Osteocyte (in vitro differentiated cells): ENCODE data around the gene NCKAP1. TPM values are rescaled to one million over a fixed set of nuclear protein-coding genes. Genes with fewer than 3 reads are reported as not detected.

Experiments used
- DNase-seq: peaks from one replicate; pipeline ENCODE4 v3.0.0; 2021; ENCODE audit warnings: mixed read lengths; ENCODE audit not compliant: unreplicated experiment; ENCODE audit errors: extremely low spot score
- H3K27ac Mint-ChIP-seq: one replicate; pipeline ENCODE4 v1.8.0; 2021; ENCODE audit warnings: mild to moderate bottlenecking, mixed read lengths; ENCODE audit not compliant: unreplicated experiment
- H3K27me3 Mint-ChIP-seq: one replicate; pipeline ENCODE4 v1.8.0; 2021; ENCODE audit warnings: mixed read lengths; ENCODE audit not compliant: unreplicated experiment
- H3K36me3 Mint-ChIP-seq: one replicate; pipeline ENCODE4 v1.8.0; 2021; ENCODE audit warnings: mixed read lengths; ENCODE audit not compliant: unreplicated experiment
- H3K4me1 Mint-ChIP-seq: one replicate; pipeline ENCODE4 v1.8.0; 2021; ENCODE audit warnings: mixed read lengths; ENCODE audit not compliant: unreplicated experiment
- H3K4me3 Mint-ChIP-seq: one replicate; pipeline ENCODE4 v1.8.0; 2021; ENCODE audit warnings: mild to moderate bottlenecking, moderate library complexity, mixed read lengths; ENCODE audit not compliant: unreplicated experiment
- H3K9me3 Mint-ChIP-seq: one replicate; pipeline ENCODE4 v1.8.0; 2021; ENCODE audit warnings: mixed read lengths; ENCODE audit not compliant: unreplicated experiment
- total RNA-seq: library from RNA; stranded (reverse); gene quantifications from 2 replicates; pipeline ENCODE4 v1.2.1, GENCODE V29; 2021
- TF ChIP-seq, protein P1 (sequence below): fragments of 200-600 bp; sonication (generic); IDR thresholded peaks from 2 replicates; pipeline ENCODE4 v1.5.0; 2021; ENCODE audit warnings: antibody characterized with exemption, mild to moderate bottlenecking, moderate library complexity

The NCKAP1 gene
- total RNA-seq, 1 donor from 2014 or later: 165 TPM

- DNase-seq: no peak
- Mint-ChIP-seq H3K27ac (peak overlapping the region; percentile 53), H3K4me3 (no peak overlapping the region), H3K4me1 (peaks cover 63% of the 10 kb centered on the region), H3K36me3 (peaks cover 16% of the 10 kb centered on the region), H3K27me3 (no peaks in the 10 kb centered on the region), H3K9me3 (no peaks in the 10 kb centered on the region)
- TF ChIP-seq, protein P1, sequence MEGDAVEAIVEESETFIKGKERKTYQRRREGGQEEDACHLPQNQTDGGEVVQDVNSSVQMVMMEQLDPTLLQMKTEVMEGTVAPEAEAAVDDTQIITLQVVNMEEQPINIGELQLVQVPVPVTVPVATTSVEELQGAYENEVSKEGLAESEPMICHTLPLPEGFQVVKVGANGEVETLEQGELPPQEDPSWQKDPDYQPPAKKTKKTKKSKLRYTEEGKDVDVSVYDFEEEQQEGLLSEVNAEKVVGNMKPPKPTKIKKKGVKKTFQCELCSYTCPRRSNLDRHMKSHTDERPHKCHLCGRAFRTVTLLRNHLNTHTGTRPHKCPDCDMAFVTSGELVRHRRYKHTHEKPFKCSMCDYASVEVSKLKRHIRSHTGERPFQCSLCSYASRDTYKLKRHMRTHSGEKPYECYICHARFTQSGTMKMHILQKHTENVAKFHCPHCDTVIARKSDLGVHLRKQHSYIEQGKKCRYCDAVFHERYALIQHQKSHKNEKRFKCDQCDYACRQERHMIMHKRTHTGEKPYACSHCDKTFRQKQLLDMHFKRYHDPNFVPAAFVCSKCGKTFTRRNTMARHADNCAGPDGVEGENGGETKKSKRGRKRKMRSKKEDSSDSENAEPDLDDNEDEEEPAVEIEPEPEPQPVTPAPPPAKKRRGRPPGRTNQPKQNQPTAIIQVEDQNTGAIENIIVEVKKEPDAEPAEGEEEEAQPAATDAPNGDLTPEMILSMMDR: no peak
These were observed 26.5 kb downstream of the NCKAP1 start for GRCh38 chr2:183011743-183012142.

GRCh38 chr2:183010112-183010511 lies 28.1 kb downstream of the NCKAP1 start:
- no peaks in the 10 kb centered on the region for H3K9me3 Mint-ChIP-seq
- no peak for DNase-seq
- H3K27ac Mint-ChIP-seq: peak overlapping the region; percentile 74
- H3K4me1 Mint-ChIP-seq: peaks cover 60% of the 10 kb centered on the region
- H3K36me3 Mint-ChIP-seq: peaks cover 11% of the 10 kb centered on the region
- H3K4me3 Mint-ChIP-seq: peak overlapping the region; percentile 54
- TF ChIP-seq, protein P1: no peak
- no peaks in the 10 kb centered on the region for H3K27me3 Mint-ChIP-seq

DNA sequence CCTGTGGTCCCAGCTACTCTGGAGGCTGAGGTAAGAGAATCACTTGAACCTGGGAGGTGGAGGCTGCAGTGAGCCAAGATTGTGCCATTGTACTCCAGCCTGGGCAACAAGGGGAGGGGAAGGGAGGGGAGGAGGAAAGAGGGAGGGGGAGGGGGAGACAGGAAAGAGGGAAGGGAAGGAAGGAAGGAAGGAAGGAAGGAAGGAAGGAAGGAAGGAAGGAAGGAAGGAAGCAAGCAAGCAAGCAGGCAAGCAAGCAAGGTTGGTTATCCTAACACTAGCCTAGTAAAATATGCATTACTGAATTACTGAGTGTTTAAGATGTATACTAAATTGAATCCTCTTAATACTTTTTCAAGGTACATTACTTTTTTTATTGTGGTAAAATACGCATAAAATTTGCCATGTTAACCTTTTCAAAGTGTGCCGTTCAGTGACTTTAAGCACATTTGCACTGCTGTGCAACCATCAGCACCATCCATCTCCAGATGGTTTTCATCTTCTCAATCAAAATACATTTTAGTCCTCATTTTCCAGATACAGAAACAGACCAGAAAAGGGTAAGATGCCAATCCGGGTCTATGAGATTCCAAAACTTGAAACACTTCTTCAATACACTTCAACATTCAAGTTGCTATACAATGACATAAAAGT lies 28.9 kb downstream of the NCKAP1 start:
- DNase-seq: no peak
- peak overlapping the region; percentile 29 for H3K27ac Mint-ChIP-seq
- TF ChIP-seq, protein P1: no peak
- H3K27me3 Mint-ChIP-seq: no peaks in the 10 kb centered on the region
- no peak overlapping the region for H3K4me3 Mint-ChIP-seq
- H3K9me3 Mint-ChIP-seq: no peaks in the 10 kb centered on the region
- H3K36me3 Mint-ChIP-seq: peaks cover 11% of the 10 kb centered on the region
- peaks cover 53% of the 10 kb centered on the region for H3K4me1 Mint-ChIP-seq

GRCh38 chr2:183001948-183002347 lies 36.3 kb downstream of the NCKAP1 start:
- TF ChIP-seq, protein P1: no peak
- Mint-ChIP-seq H3K36me3 (peaks cover 40% of the 10 kb centered on the region), H3K27me3 (no peaks in the 10 kb centered on the region), H3K27ac (no peak overlapping the region), H3K4me1 (peaks cover 16% of the 10 kb centered on the region), H3K4me3 (no peak overlapping the region), H3K9me3 (peaks cover 8% of the 10 kb centered on the region)
- DNase-seq: no peak

DNA sequence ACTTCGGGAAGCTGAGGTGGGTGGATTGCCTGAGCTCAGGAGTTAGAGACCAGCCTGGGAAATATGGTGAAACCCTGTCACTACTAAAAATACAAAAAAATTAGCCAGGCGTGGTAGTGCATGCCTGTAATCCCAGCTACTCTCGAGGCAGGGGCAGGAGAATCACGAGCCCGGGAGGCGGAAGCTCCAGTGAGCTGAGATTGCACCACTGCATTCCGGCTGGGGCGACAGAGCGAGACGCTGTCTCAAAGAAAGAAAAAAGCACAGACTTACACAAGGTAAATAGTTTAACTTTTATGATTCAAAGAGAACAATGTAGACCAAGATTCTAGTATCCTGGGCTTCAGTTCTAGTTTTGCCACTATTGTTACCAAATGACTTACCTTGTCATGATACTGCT lies 37.4 kb downstream of the NCKAP1 start:
- no peaks in the 10 kb centered on the region for H3K27me3 Mint-ChIP-seq
- peaks cover 40% of the 10 kb centered on the region for H3K36me3 Mint-ChIP-seq
- peaks cover 8% of the 10 kb centered on the region for H3K9me3 Mint-ChIP-seq
- TF ChIP-seq, protein P1: no peak
- DNase-seq: no peak
- peaks cover 16% of the 10 kb centered on the region for H3K4me1 Mint-ChIP-seq
- H3K4me3 Mint-ChIP-seq: no peak overlapping the region
- no peak overlapping the region for H3K27ac Mint-ChIP-seq
